H1 (cell line): ENCODE measurements around the gene RHOBTB1. TPM values are rescaled to one million over a fixed set of nuclear protein-coding genes. Genes with fewer than 3 reads are reported as not detected.

Experiments used
- CTCF ChIA-PET: fragments of 300-600 bp; sonication (Branson Sonifier 250); formaldehyde crosslinking; loops from one replicate; lab custom pipeline; 2021; ENCODE audit not compliant: partially characterized antibody; lab: Charles Lee
- POLR2A ChIA-PET: fragments of 300-600 bp; sonication (Branson Sonifier 250); formaldehyde crosslinking; loops from one replicate; lab custom pipeline; 2021; ENCODE audit warnings: inconsistent platforms; ENCODE audit not compliant: partially characterized antibody; lab: Charles Lee
- DNase-seq, 2 experiments: peaks; one replicate each; pipeline versions ENCODE4 v3.0.0 to v3.0.0-alpha.2; 2010 to 2022; ENCODE audit warnings: low spot score in 2 of 2, low read depth in 1 of 2, mixed read lengths in 1 of 2
- FAIRE-seq: peaks from 2 replicates; lab custom pipeline; 2011; peaks lifted over from hg19 to GRCh38; lab: Jason Lieb, UNC
- H2AFZ ChIP-seq: 2 replicates; pipeline ENCODE4 v1.8.1; 2012; ENCODE audit warnings: low read length, inconsistent platforms
- H2AK5ac ChIP-seq: 2 replicates; pipeline ENCODE4 v1.6.1; 2013; ENCODE audit warnings: low read depth, low read length
- H2BK120ac ChIP-seq: replicated peaks from 2 replicates; pipeline ENCODE3; 2013; ENCODE audit warnings: low read depth, low read length, inconsistent platforms
- H2BK12ac ChIP-seq: 2 replicates; pipeline ENCODE4 v1.6.1; 2013; ENCODE audit warnings: low read depth, low read length
- H2BK15ac ChIP-seq: 2 replicates; pipeline ENCODE4 v1.6.1; 2013; ENCODE audit warnings: low read length
- H2BK20ac ChIP-seq: 2 replicates; pipeline ENCODE4 v1.6.1; 2013; ENCODE audit warnings: low read length
- H2BK5ac ChIP-seq: 2 replicates; pipeline ENCODE4 v1.6.1; 2013; ENCODE audit warnings: low read depth, low read length
- H3K14ac ChIP-seq: 2 replicates; pipeline ENCODE4 v1.6.1; 2013; ENCODE audit warnings: inconsistent platforms; ENCODE audit not compliant: insufficient read length
- H3K18ac ChIP-seq: 2 replicates; pipeline ENCODE4 v1.6.1; 2013; ENCODE audit warnings: low read length; ENCODE audit errors: extremely low read depth
- H3K23ac ChIP-seq: 2 replicates; pipeline ENCODE4 v1.6.1; 2013; ENCODE audit warnings: inconsistent platforms; ENCODE audit not compliant: insufficient read length
- H3K23me2 ChIP-seq: 2 replicates; pipeline ENCODE4 v1.6.1; 2013; ENCODE audit warnings: low read depth, low read length
- H3K27ac ChIP-seq: 2 replicates; pipeline ENCODE4 v1.6.1; 2011; ENCODE audit warnings: low read depth, low read length, inconsistent platforms
- H3K27me3 ChIP-seq, 4 experiments: replicated peaks in 1 of 4; 1 replicate in 1 of 4; 2 replicates in 3 of 4; pipeline versions ENCODE4 v1.6.1 to v1.8.1; 2011 to 2013; ENCODE audit warnings: low read length in 3 of 4, mild to moderate bottlenecking in 3 of 4, inconsistent platforms in 2 of 4, mixed read lengths in 2 of 4, moderate library complexity in 1 of 4; ENCODE audit not compliant: control insufficient read depth in 3 of 4, insufficient read depth in 3 of 4; ENCODE audit errors: extremely low read depth in 1 of 4
- H3K36me3 ChIP-seq, 4 experiments: 2 replicates each; pipeline versions ENCODE4 v1.6.1 to v1.8.1; 2011 to 2013; ENCODE audit warnings: mild to moderate bottlenecking in 4 of 4, low read length in 3 of 4, moderate library complexity in 2 of 4, control low read depth in 1 of 4, inconsistent platforms in 1 of 4; ENCODE audit not compliant: insufficient read depth in 4 of 4, control insufficient read depth in 2 of 4
- H3K4ac ChIP-seq: replicated peaks from 2 replicates; pipeline ENCODE3; 2013; ENCODE audit warnings: low read length, low read depth, mixed read lengths, inconsistent platforms; ENCODE audit not compliant: insufficient read length
- H3K4me1 ChIP-seq, 4 experiments: replicated peaks in 1 of 4; 1 replicate in 1 of 4; 2 replicates in 3 of 4; pipeline versions ENCODE4 v1.6.1 to v1.8.1; 2011 to 2013; ENCODE audit warnings: low read length in 3 of 4, inconsistent platforms in 2 of 4, mixed read lengths in 1 of 4; ENCODE audit not compliant: insufficient read depth in 4 of 4, control insufficient read depth in 3 of 4
- H3K4me2 ChIP-seq, 2 experiments: 2 replicates each; pipeline versions ENCODE4 v1.6.1 to v1.8.1; 2011 to 2013; ENCODE audit warnings: low read depth in 2 of 2, low read length in 2 of 2, control low read depth in 1 of 2, inconsistent platforms in 1 of 2, mild to moderate bottlenecking in 1 of 2; ENCODE audit not compliant: insufficient read depth in 1 of 2
- H3K4me3 ChIP-seq, 4 experiments: fragments of 200-600, 300-600 bp in 1 of 4; sonication (generic), shearing (Covaris generic), sonication (Bioruptor Twin) in 1 of 4; 2 replicates each; pipeline versions ENCODE4 v1.5.1 to v1.8.1; 2011 to 2016; ENCODE audit warnings: low read length in 4 of 4, low read depth in 3 of 4, control low read depth in 2 of 4, inconsistent platforms in 2 of 4, mild to moderate bottlenecking in 2 of 4, mixed read lengths in 1 of 4, moderate library complexity in 1 of 4; ENCODE audit not compliant: insufficient read depth in 2 of 4; ENCODE audit errors: extremely low read depth in 1 of 4
- H3K56ac ChIP-seq: replicated peaks from 2 replicates; pipeline ENCODE3; 2013; ENCODE audit warnings: low read depth, mild to moderate bottlenecking, mixed read lengths, low read length, inconsistent platforms; ENCODE audit not compliant: insufficient read length
- H3K79me1 ChIP-seq: 2 replicates; pipeline ENCODE4 v1.6.1; 2013; ENCODE audit warnings: low read depth, low read length, control low read depth
- H3K79me2 ChIP-seq, 2 experiments: 2 replicates each; pipeline versions ENCODE4 v1.6.1 to v1.8.1; 2012 to 2013; ENCODE audit warnings: low read length in 2 of 2, mild to moderate bottlenecking in 2 of 2, inconsistent platforms in 1 of 2; ENCODE audit not compliant: insufficient read depth in 2 of 2, control insufficient read depth in 1 of 2
- H3K9ac ChIP-seq, 4 experiments: replicated peaks in 1 of 4; 1 replicate in 1 of 4; 2 replicates in 3 of 4; pipeline versions ENCODE4 v1.6.1 to v1.8.1; 2011 to 2013; ENCODE audit warnings: low read depth in 3 of 4, low read length in 3 of 4, control low read depth in 2 of 4, mild to moderate bottlenecking in 2 of 4, moderate library complexity in 2 of 4, inconsistent platforms in 1 of 4; ENCODE audit errors: extremely low read depth in 1 of 4
- H3K9me3 ChIP-seq, 2 experiments: 2 replicates each; pipeline versions ENCODE4 v1.6.1 to v1.8.1; 2012 to 2013; ENCODE audit warnings: mild to moderate bottlenecking in 2 of 2, moderate library complexity in 2 of 2, control low read depth in 1 of 2, inconsistent platforms in 1 of 2, low read depth in 1 of 2, low read length in 1 of 2, mixed read lengths in 1 of 2; ENCODE audit not compliant: insufficient read depth in 2 of 2
- H4K20me1 ChIP-seq, 2 experiments: replicated peaks in 1 of 2; 2 replicates each; pipeline versions ENCODE3 to v1.8.1; 2011 to 2013; ENCODE audit warnings: inconsistent platforms in 2 of 2, low read length in 2 of 2, mild to moderate bottlenecking in 1 of 2; ENCODE audit not compliant: insufficient read depth in 2 of 2, control insufficient read depth in 1 of 2
- H4K5ac ChIP-seq: 2 replicates; pipeline ENCODE4 v1.6.1; 2013; ENCODE audit warnings: low read length, low read depth, mixed read lengths, inconsistent platforms; ENCODE audit not compliant: insufficient read length
- H4K8ac ChIP-seq: 2 replicates; pipeline ENCODE4 v1.8.0; 2013; ENCODE audit warnings: mild to moderate bottlenecking, moderate library complexity, low read length, inconsistent platforms; ENCODE audit not compliant: insufficient read depth; ENCODE audit errors: extremely low read depth
- H4K91ac ChIP-seq: replicated peaks from 2 replicates; pipeline ENCODE3; 2013; ENCODE audit warnings: low read length, mixed read lengths, inconsistent platforms; ENCODE audit not compliant: insufficient read length
- GTF2F1 ChIP-seq: IDR thresholded peaks from 2 replicates; pipeline ENCODE4 v1.6.1; 2012; ENCODE audit warnings: low read depth, low read length, improper control_type of control experiment, borderline replicate concordance
- WGBS, 2 experiments: shearing (Covaris generic) in 1 of 2; methylation state at CpG; one replicate each; pipeline versions ENCODE4 v1.1.6 to v1.1.7; 2013 to 2015; ENCODE audit warnings: low lambda C conversion rate in 2 of 2, mixed read lengths in 2 of 2, inconsistent platforms in 1 of 2, low coverage in 1 of 2, missing lambda C conversion rate in 1 of 2; ENCODE audit not compliant: insufficient replicate concordance in 2 of 2, insufficient coverage in 1 of 2, insufficient read length in 1 of 2; ENCODE audit errors: extremely low coverage in 1 of 2, missing lambda C conversion rate in 1 of 2; 5-methylcytosine and 5-hydroxymethylcytosine counted together
- polyA plus RNA-seq, 7 experiments: library from polyadenylated mRNA; depleted of rRNA in 3 of 7; stranded (reverse) in 5 of 7; unstranded in 2 of 7; fragments of >200 nt in 5 of 7; fragments of 200-250 nt in 2 of 7; gene quantifications; 1 replicate in 5 of 7; 2 replicates in 1 of 7; 4 replicates in 1 of 7; pipeline versions ENCODE4 v1.2.1 to v1.2.3, GENCODE V29; 2011 to 2013; ENCODE audit warnings: missing spikeins in 2 of 7, mixed read lengths in 2 of 7
- total RNA-seq: library from RNA; stranded (reverse); fragmentation: NEBNext Ultra II Directional; extraction: Animal tissue kit (Norgen Biotek cat#: 25700); gene quantifications from 2 replicates; pipeline ENCODE4 v1.2.1, GENCODE V29; 2021

Gene RHOBTB1
- total and polyA plus RNA-seq, 2 of the 8 experiments (the other 6 are each of a cell fraction or from before 2014, with no cell fraction given) = 6.1 to 7.4 TPM

DNA sequence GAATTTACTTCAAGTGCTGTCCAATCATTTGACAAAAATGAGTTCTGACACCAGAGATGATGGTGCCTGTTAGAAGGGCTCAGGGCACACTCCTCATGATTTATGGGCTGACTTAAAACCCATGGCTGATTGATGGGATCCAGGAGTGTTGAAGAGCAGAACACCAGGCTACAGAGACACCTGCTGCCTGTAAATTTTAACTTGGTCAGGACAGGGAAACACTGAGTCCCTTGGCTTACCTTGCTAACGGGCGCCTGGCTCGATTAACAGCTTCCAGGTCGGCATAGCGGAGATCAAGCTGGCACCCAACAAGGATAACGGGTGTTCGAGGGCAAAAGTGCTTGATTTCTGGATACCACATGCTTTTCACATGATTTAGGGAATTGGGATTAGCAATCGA lies 51.4 kb downstream of the RHOBTB1 start:
- Histone ChIP-seq H3K4ac (no peak overlapping the region), H3K27me3 (peaks cover 0 to 1% (median 0%) of the 10 kb centered on the region in 4 experiments; a peak in 1 of 7 replicates), H2AK5ac (no peak overlapping the region), H3K23ac (no peak overlapping the region), H3K36me3 (peaks cover 0 to 4% (median 0%) of the 10 kb centered on the region in 4 experiments; a peak in 1 of 8 replicates), H3K14ac (no peak overlapping the region), H2BK15ac (no peak overlapping the region), H4K5ac (no peak overlapping the region), H3K4me2 (no peak overlapping the region), H3K9me3 (no peaks in the 10 kb centered on the region), H2BK5ac (no peak overlapping the region), H3K23me2 (no peaks in the 10 kb centered on the region), H3K4me1 (no peaks in the 10 kb centered on the region), H3K56ac (no peak overlapping the region), H2BK12ac (no peak overlapping the region), H4K20me1 (no peaks in the 10 kb centered on the region), H3K9ac (no peak overlapping the region), H4K91ac (no peak overlapping the region), H2BK20ac (no peak overlapping the region), H4K8ac (no peak overlapping the region), H3K27ac (no peak overlapping the region), H3K79me1 (no peaks in the 10 kb centered on the region), H2BK120ac (no peak overlapping the region), H3K18ac (no peak overlapping the region), H3K4me3 (no peak overlapping the region), H3K79me2 (no peaks in the 10 kb centered on the region), H2AFZ (no peak overlapping the region)
- no peak for TF ChIP-seq GTF2F1
- DNase-seq (no peak), FAIRE-seq (no peak)
- ChIA-PET POLR2A (no interaction called here), CTCF (interaction anchor here (1.0 kb wide), 1 partner anchor 9 kb away, joined by 3 read pairs; no protein-coding TSS in a partner anchor)
- 91% methylated on average over 8 of the region's 8 CpGs; no CpG with 5 or more reads in 1 of the 2 experiments for WGBS, 2 experiments
